Measurements from ENCODE around the gene CFAP68. TPM values are rescaled to one million over a fixed set of nuclear protein-coding genes. Genes with fewer than 3 reads are reported as not detected.
A peak's percentile ranks its signal among the peaks of the same experiment; 100 is the strongest.

The CFAP68 gene
- total and polyA plus RNA-seq, 2 of the 8 experiments (the other 6 are each of a cell fraction or from before 2014, with no cell fraction given) = 21.4 to 43.1 TPM

GRCh38 chr11:111910676-111911562 is 31.6 kb downstream of the CFAP68 start:
- CTCF ChIA-PET (ENCODE audit: partially characterized antibody) = interaction anchor here (0.7 to 4.8 kb wide), 10 partner anchors 9 to 94 kb away, joined by 3 to 27 read pairs (median 4); no protein-coding TSS in a partner anchor
- Histone ChIP-seq H3K79me1 (ENCODE audit: low read depth, low read length) (no peaks in the 10 kb centered on the region), H3K18ac (ENCODE audit: extremely low read depth, low read length) (no peak overlapping the region; the same call in 1 of the 2 replicates), H3K23me2 (ENCODE audit: low read depth, low read length) (peaks cover 4% of the 10 kb centered on the region; the same call in 1 of the 2 replicates), H3K4me1 (replicated peaks in 1 of 4; ENCODE audit: control insufficient read depth in 3 of 4, insufficient read depth in 4 of 4, low read length in 3 of 4) (peaks cover 0 to 15% (median 9%) of the 10 kb centered on the region in 4 experiments), H4K20me1 (replicated peaks in 1 of 2; ENCODE audit: control insufficient read depth in 1 of 2, insufficient read depth in 2 of 2, low read length in 2 of 2) (no peaks in the 10 kb centered on the region), H4K8ac (ENCODE audit: extremely low read depth, insufficient read depth, low read length) (no peak overlapping the region), H3K27ac (ENCODE audit: low read depth, low read length) (no peak overlapping the region), H3K4ac (replicated peaks; ENCODE audit: insufficient read length, low read depth, low read length) (no peak overlapping the region), H4K5ac (ENCODE audit: insufficient read length, low read depth, low read length) (no peak overlapping the region), H2AK5ac (ENCODE audit: low read depth, low read length) (no peak overlapping the region), H3K23ac (ENCODE audit: insufficient read length) (no peak overlapping the region), H3K36me3 (ENCODE audit: control insufficient read depth in 2 of 4, insufficient read depth in 4 of 4, low read length in 3 of 4) (no peaks in the 10 kb centered on the region), H2AFZ (ENCODE audit: low read length) (no peak overlapping the region), H4K91ac (replicated peaks; ENCODE audit: insufficient read length, low read length) (no peak overlapping the region), H2BK20ac (ENCODE audit: low read length) (no peak overlapping the region; the same call in 1 of the 2 replicates), H3K4me2 (ENCODE audit: insufficient read depth in 1 of 2, low read depth in 2 of 2, low read length in 2 of 2) (no peak overlapping the region), H3K9ac (replicated peaks in 1 of 4; ENCODE audit: extremely low read depth in 1 of 4, low read depth in 3 of 4, low read length in 3 of 4) (no peak overlapping the region), H2BK5ac (ENCODE audit: low read depth, low read length) (no peak overlapping the region), H3K79me2 (ENCODE audit: control insufficient read depth in 1 of 2, insufficient read depth in 2 of 2, low read length in 2 of 2) (no peaks in the 10 kb centered on the region), H3K4me3 (ENCODE audit: extremely low read depth in 1 of 4, insufficient read depth in 2 of 4, low read depth in 3 of 4, low read length in 4 of 4) (no peak overlapping the region), H2BK12ac (ENCODE audit: low read depth, low read length) (peak overlapping the region; percentile 71; the same call in 1 of the 2 replicates), H2BK120ac (replicated peaks; ENCODE audit: low read depth, low read length) (no peak overlapping the region), H3K14ac (ENCODE audit: insufficient read length) (no peak overlapping the region), H2BK15ac (ENCODE audit: low read length) (0 out of 2 replicates have a peak overlapping the region, but pooled peaks have one; percentile 21), H3K9me3 (ENCODE audit: insufficient read depth in 2 of 2, low read depth in 1 of 2, low read length in 1 of 2) (no peaks in the 10 kb centered on the region), H3K56ac (replicated peaks; ENCODE audit: insufficient read length, low read depth, low read length) (no peak overlapping the region), H3K27me3 (replicated peaks in 1 of 4; ENCODE audit: control insufficient read depth in 3 of 4, extremely low read depth in 1 of 4, insufficient read depth in 3 of 4, low read length in 3 of 4) (no peaks in the 10 kb centered on the region)
- no peak for FAIRE-seq
- POLR2A ChIA-PET (ENCODE audit: partially characterized antibody) = interaction anchor here (1.3 kb wide), 1 partner anchor 29 kb away, joined by 3 read pairs; no protein-coding TSS in a partner anchor
- DNase-seq (ENCODE audit: low read depth in 1 of 2, low spot score in 2 of 2) = no peak
- WGBS, 2 experiments (ENCODE audit: extremely low coverage in 1 of 2, insufficient coverage in 1 of 2, insufficient read length in 1 of 2, insufficient replicate concordance in 2 of 2, low coverage in 1 of 2, low lambda C conversion rate in 2 of 2, missing lambda C conversion rate in 1 of 2) = 96% methylated on average over 9 of the region's 9 CpGs; no CpG with 5 or more reads in 1 of the 2 experiments
- TF ChIP-seq ATF2 (IDR thresholded peaks at IDR 0.05; ENCODE audit: low read length) (no peak), KDM4A (IDR thresholded peaks at IDR 0.05; ENCODE audit: low read depth, low read length, severe bottlenecking) (no peak), SIX5 (IDR thresholded peaks at IDR 0.05; ENCODE audit: low read depth, low read length) (no peak), NANOG (IDR thresholded peaks at IDR 0.05; ENCODE audit: insufficient read depth, low read depth, low read length, poor library complexity, severe bottlenecking) (no peak)
